Stomach (tissue), 4 donors: Measurements from ENCODE around the gene TUBE1.

Experiments
- EP300 ChIP-seq: sonication (generic); formaldehyde crosslinking; IDR thresholded peaks from one replicate; pipeline ENCODE4 v1.6.1; 2017; ENCODE audit warnings: antibody characterized with exemption
- POLR2A ChIP-seq, 4 donors: fragments of 450-650 bp; IDR thresholded peaks; one replicate each; pipeline ENCODE4 v1.6.1; 2016; ENCODE audit warnings: antibody characterized with exemption in 4 of 4, control low read depth in 2 of 4, mild to moderate bottlenecking in 1 of 4, moderate library complexity in 1 of 4
- POLR2AphosphoS5 ChIP-seq, 3 donors: sonication (generic); formaldehyde crosslinking; IDR thresholded peaks; one replicate each; pipeline ENCODE4 v1.6.1; 2016; ENCODE audit warnings: antibody characterized with exemption in 3 of 3
- TF ChIP-seq, protein P1 (sequence below), 7 experiments: fragments of 450-650 bp in 4 of 7; fragments of 200-600 bp in 3 of 7; sonication (generic) in 3 of 7; IDR thresholded peaks; one replicate each; pipeline ENCODE4 v1.5.1; 2016 to 2019; ENCODE audit warnings: antibody characterized with exemption in 7 of 7, control low read depth in 2 of 7, mild to moderate bottlenecking in 1 of 7

DNA sequence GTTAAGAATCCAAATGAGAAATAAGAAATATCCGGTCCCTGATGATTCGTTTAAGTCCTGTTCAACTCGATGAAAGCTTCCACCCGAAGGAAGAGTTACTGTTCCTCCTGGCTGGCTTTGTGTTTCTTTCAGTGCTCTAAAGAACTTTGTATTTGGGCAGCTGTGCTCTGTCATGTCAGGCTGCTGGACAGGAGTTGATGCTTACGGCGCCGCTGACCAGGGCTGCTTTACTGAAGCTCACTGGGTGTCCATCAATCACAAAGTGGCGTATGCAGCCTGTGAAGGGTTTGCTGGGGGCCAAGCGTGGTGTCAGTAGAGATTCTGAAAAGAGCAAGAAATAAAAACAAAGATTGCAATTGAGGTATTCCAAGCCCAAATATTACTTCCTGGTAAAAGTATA is 22.0 kb upstream of the TUBE1 start:
- TF ChIP-seq, protein P1, sequence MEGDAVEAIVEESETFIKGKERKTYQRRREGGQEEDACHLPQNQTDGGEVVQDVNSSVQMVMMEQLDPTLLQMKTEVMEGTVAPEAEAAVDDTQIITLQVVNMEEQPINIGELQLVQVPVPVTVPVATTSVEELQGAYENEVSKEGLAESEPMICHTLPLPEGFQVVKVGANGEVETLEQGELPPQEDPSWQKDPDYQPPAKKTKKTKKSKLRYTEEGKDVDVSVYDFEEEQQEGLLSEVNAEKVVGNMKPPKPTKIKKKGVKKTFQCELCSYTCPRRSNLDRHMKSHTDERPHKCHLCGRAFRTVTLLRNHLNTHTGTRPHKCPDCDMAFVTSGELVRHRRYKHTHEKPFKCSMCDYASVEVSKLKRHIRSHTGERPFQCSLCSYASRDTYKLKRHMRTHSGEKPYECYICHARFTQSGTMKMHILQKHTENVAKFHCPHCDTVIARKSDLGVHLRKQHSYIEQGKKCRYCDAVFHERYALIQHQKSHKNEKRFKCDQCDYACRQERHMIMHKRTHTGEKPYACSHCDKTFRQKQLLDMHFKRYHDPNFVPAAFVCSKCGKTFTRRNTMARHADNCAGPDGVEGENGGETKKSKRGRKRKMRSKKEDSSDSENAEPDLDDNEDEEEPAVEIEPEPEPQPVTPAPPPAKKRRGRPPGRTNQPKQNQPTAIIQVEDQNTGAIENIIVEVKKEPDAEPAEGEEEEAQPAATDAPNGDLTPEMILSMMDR (IDR thresholded peaks at IDR 0.05): no peak
- TF ChIP-seq EP300: no peak
- TF ChIP-seq POLR2A (IDR thresholded peaks at IDR 0.05): no peak
- no peak for TF ChIP-seq POLR2AphosphoS5 (IDR thresholded peaks at IDR 0.05)
